Stimulated activated CD8-positive, alpha-beta memory T cell treated with anti-CD3 and anti-CD28 coated beads, Interleukin-2, amount 100 ng/mL, for 48 hours (primary cell): ENCODE measurements around the gene HLA-DOA.

Experiments
- DNase-seq, 2 donors: peaks; one replicate each; pipeline ENCODE4 v3.0.0-alpha.2; 2020; ENCODE audit warnings: low read depth in 2 of 2

Gene HLA-DOA

GRCh38 chr6:33017018-33017417 is 7.6 kb upstream of the HLA-DOA start:
- DNase-seq: no peak

- no peak for DNase-seq
Observed at GRCh38 chr6:33015798-33016197, 6.4 kb upstream of the HLA-DOA start.

- DNase-seq: no peak
Observed at GRCh38 chr6:33014841-33015634, 5.6 kb upstream of the HLA-DOA start.

- DNase-seq: no peak
Observed at GRCh38 chr6:33013608-33014007, 4.2 kb upstream of the HLA-DOA start.

GRCh38 chr6:33010356-33010755 is 965 bp upstream of the HLA-DOA start:
- no peak for DNase-seq

- no peak for DNase-seq
Observed at GRCh38 chr6:33007831-33008400, 1.5 kb downstream of the HLA-DOA start.

GRCh38 chr6:33004940-33005339 is 4.5 kb downstream of the HLA-DOA start:
- no peak for DNase-seq

- no peak for DNase-seq
Observed at GRCh38 chr6:33001685-33002084, 7.7 kb downstream of the HLA-DOA start.

GRCh38 chr6:33000055-33000454 is 9.3 kb downstream of the HLA-DOA start:
- no peak for DNase-seq

- DNase-seq: no peak
Observed at GRCh38 chr6:32995448-32995847, 13.9 kb downstream of the HLA-DOA start.

GRCh38 chr6:32993363-32993973 is 15.9 kb downstream of the HLA-DOA start:
- DNase-seq: no peak

- no peak for DNase-seq
Observed at GRCh38 chr6:32991972-32992371, 17.4 kb downstream of the HLA-DOA start.

- DNase-seq: no peak
Observed at GRCh38 chr6:32989368-32989767, 20.0 kb downstream of the HLA-DOA start.

- DNase-seq: peak; percentile 73 to 89
Observed at GRCh38 chr6:32984622-32985389, 24.6 kb downstream of the HLA-DOA start.

- no peak for DNase-seq
Observed at GRCh38 chr6:32983964-32984621, 25.3 kb downstream of the HLA-DOA start.

GRCh38 chr6:32983493-32983848 is 25.9 kb downstream of the HLA-DOA start:
- DNase-seq: no peak

GRCh38 chr6:32982702-32983492 is 26.5 kb downstream of the HLA-DOA start:
- no peak for DNase-seq

GRCh38 chr6:32982084-32982701 is 27.2 kb downstream of the HLA-DOA start:
- DNase-seq: no peak

- no peak for DNase-seq
Observed at GRCh38 chr6:32980488-32981038, 28.8 kb downstream of the HLA-DOA start.
